Frontal cortex (tissue), 4 donors: Measurements from ENCODE around the gene HYPK. TPM values are rescaled to one million over a fixed set of nuclear protein-coding genes. Genes with fewer than 3 reads are reported as not detected.
"Not testable (repeated sequence)": the region's sequence is repeated elsewhere in the genome, so short reads cannot be mapped to it uniquely, and the experiment has no call there.

ENCODE experiments used
- DNase-seq, 2 donors: peaks; one replicate each; pipeline ENCODE4 v3.0.0; 2012; ENCODE audit warnings: low spot score in 2 of 2
- FAIRE-seq: peaks from 2 replicates; lab custom pipeline; 2012; peaks lifted over from hg19 to GRCh38; lab: Jason Lieb, UNC
- total RNA-seq: library from RNA; depleted of rRNA; stranded (reverse); fragments of >200 nt; gene quantifications from one replicate; pipeline ENCODE4 v1.2.3, GENCODE V29; 2014
- donor health status: control.
- donor health status: control.
- donor health status: control.

The HYPK gene
- total RNA-seq, 1 donor from 2014 or later: 5.7 TPM

DNA sequence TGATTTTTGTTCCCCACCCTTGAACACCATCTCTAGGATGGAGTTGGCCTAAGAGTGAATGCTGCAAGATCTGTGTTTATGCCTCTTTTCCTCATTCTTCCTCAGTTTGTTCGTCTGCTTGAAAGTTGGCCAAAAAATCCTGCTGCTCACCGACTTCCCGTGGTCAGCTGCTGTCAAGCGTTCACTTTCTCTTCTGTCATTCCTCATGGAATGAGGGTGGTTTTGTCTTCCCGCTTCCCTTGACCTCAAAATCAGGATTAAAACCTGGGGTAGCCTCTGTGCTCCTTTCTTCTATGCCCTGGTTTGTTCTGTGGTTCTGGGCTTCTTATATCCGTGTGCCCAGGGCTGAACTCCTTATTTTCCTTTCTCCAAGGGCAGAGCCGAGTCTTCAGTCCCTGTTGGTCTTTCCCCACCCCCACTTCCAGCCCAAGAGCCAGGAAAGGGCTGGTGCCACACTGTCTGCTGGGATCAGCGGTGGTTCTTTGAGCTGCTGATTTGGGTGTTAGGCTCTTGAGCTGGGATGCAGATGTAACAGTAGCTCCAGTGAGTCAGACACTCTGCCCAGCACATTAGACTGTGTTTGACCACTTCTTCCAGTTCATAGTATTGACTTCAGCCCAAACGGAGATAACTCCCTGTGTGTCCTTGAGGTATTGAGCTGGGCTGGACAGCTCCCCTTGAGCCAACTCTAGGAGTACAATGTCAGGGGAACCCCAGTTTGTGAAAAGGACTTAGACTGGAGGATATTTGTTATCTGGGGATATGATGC, 5.9 kb upstream of the HYPK start:
- FAIRE-seq: no peak
- DNase-seq: no peak

DNA sequence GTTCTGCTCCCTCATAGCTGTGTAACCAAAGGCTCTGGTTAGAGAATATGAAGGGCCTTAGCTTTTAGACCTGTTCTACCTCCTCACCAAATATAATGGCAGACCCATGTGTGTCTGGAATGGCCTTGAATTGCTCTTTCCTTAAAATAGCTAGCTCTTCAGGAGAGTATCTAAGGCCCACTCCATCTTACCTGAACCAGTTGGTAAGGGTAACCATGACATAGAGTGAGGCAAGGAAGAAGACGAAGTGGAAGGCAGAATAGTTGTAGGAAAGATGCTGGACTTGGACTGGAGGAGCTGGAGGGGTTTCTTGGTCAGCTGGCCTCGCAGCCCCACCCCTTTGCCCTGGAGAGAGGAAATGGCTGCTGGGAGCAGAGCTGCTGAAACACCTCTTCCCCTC, 5.2 kb upstream of the HYPK start:
- FAIRE-seq: no peak

GRCh38 chr15:43795997-43796396, 4.4 kb upstream of the HYPK start:
- DNase-seq: no peak
- FAIRE-seq: no peak

More for the DNA sequence above, 5.2 kb upstream of the HYPK start:
- no peak for DNase-seq

DNA sequence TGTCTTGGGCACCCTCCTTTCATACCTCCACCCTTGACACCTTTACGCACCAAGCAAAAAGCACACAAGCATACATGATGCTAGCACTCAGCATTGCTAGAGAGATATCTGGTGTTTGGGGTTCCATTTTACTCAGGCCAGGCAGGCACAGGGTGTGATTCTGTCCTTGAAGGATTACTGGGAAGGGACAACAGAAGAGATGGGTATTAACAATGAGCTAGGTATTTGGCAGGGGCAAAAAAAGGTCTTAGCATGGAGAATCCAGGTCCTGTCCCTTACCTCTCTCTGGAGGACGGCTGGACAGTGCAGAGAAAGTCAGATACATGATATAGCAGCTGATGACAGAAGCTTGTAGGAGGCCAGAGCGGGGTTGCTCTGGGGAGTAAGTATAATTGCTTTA, 3.8 kb upstream of the HYPK start:
- DNase-seq: no peak
- FAIRE-seq: no peak

- DNase-seq (no peak), FAIRE-seq (no peak)
Measured at GRCh38 chr15:43799209-43799944, 1.0 kb upstream of the HYPK start.

- no peak for DNase-seq
- FAIRE-seq: no peak
Measured at GRCh38 chr15:43799945-43800285, 484 bp upstream of the HYPK start, which contains the start of gene SERINC4. SERINC4 (minus strand) TSS chr15:43800220; CDS start chr15:43799986, 234 bp downstream.

DNA sequence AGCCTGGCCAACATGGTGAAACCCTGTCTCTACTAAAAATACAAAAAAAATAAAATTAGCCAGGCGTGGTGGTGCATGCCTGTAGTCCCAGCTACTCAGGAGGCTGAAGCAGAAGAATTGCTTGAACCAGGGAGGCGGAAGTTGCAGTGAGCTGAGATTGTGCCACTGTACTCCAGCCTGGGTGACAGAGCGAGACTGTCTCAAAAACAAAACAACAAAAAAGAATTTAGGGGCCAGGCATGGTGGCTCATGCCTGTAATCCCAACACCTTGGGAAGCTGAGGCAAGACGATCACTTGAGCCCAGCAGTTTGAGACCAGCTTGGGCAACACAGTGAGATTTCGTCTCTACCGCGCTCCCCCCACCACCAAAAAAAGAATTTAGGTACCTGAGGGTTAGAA, 2.3 kb downstream of the HYPK start:
- FAIRE-seq, DNase-seq: not testable (repeated sequence)

- DNase-seq (no peak), FAIRE-seq (no peak)
Measured at GRCh38 chr15:43808435-43808950, 8.1 kb downstream of the HYPK start.

DNA sequence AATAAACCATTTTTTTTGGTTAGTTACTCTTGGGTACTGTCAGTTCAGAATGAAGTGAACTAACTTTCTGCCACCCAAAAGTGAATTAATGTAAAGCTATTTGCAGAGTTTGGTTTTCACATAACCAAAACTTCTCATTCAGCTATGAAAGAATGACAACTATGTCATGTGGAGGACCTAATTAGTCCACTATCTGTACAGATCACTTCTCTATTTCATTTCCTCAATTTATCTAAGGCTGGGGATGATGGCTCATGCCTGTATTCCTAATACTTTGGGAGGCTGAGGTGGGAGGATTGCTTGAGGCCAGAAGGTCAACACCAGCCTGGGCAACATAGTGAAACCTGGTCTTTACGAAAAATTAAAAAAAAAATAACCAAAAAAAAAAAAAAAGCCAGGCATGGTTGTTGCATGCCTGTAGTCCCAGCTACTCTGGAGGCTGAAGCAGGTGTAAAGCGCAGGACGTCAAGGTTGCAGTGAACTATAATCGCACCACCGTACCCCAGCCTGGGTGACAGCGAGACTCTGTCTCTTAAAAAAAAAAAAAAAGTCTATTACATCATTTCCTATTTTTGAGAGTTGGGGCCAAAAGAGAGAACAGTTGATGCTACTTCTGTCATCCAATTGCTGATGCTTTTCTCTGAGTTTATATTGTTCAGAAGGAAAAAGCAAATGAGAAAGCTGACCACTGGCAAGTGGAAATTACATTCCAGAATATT, 8.7 kb downstream of the HYPK start:
- DNase-seq (no peak), FAIRE-seq (no peak)

- FAIRE-seq, DNase-seq: not testable (repeated sequence)
Measured at GRCh38 chr15:43815064-43815463, 14.7 kb downstream of the HYPK start.

- FAIRE-seq: no peak
- no peak for DNase-seq
Measured at GRCh38 chr15:43821505-43821904, 21.1 kb downstream of the HYPK start.

DNA sequence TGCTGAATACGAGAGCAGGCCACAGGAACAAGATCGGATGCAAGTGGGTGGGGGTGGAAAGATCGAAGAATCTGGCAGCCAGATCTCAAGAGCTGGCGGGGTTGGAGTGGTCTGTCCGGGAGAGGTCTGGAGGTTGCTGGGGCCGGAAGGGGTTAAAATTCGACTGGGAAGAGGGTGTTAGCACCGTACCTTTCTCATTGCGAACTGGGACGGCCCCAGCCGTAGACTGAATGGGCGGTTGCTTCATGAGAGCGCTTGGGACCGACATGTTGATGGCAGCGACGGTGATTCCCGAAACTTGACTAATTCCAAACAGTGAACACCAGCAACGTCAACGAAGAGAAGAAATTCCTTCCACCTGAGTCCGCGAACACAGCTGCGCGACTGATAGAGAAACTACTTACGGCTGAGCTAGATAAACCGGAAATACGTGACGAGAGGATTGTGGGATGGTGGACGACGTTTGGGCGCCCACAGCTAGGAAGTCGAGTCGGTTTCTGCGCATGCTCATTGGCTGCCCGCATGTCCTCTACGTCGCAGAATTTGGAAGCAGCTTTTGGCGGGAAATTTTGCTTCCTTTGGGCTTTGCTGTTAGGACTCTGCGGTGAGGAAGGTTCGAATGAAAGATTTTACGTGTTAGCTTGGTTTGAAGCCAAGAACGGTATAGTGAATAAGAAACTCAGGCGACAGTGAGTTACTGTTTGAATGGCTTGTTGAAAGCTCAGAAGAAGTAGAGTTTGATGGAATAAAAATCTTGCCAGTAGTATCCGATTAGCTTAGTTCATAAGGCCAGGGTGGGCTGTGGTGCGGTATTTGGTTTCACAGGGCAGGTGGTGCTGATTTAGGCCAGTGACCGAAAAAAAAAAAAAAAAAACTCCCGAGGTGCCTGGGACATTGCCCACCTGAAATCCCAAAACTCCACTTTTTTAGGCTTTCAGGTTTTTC, 24.2 kb downstream of the HYPK start, which contains the start of gene MFAP1:
TSS of gene MFAP1 (minus strand) at position 389 of the 945 bp plus-strand sequence. CDS start at position 268, 121 bp downstream.
- DNase-seq: peak; percentile 84 to 91
- FAIRE-seq: peak; percentile 39

DNA sequence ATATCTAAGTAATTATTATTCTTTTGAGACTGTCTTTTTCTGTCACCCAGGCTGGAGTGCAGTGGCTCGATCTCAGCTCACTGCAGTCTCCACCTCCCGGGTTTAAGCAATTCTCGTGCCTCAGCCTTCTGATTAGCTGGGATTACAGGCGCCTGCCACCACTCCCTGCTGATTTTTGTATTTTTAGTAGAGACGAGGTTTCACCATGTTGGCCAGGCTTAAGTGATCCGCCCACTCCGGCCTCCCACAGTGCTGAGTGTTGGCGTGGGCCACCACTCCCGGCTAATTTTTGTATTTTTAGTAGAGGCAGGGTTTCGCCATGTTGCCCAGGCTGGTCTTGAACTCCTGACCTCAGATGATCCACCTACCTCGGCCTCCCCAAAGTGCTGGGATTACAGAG, 24.9 kb downstream of the HYPK start:
- FAIRE-seq, DNase-seq: not testable (repeated sequence)

GRCh38 chr15:43826029-43826507, 25.7 kb downstream of the HYPK start:
- no peak for DNase-seq

DNA sequence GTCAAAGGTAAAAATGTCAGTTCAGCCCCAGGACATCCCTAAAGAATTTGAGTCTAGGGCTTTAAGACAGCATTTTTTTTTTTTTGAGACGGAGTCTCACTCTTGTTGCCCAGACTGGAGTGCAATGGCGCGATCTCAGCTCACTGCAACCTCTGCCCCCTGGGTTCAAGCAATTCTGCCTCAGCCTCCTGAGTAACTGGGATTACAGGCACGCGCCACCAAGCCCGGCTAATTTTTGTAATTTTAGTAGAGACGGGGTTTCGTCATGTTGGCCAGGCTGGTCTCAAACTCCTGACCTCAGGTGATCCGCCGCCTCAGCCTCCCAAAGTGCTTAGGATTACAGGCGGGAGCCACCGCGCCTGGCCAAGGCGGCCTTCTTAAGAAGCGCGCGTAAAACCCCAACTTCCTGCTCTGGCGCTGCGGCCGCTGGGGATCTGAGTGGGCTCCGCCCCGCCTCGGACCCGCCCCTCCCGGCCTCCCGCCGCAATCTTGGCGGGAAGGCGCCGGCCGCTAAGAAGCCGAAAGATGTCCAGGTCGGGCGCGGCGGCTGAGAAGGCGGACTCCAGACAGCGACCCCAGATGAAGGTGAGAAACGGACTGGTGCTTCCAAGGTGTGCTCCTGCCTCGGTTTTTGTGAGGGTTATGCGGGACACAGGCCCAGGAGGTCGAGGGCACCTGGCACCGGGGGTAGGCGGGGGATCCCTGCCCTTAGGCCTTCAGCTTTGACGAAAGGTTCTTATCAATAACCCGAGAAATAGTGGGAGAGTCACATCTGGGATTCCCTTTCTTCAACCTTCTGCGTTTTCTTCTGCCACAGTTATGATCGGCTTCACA, 26.3 kb downstream of the HYPK start, which contains the start of gene WDR76:
TSS of gene WDR76 (plus strand) at position 495 of the 834 bp plus-strand sequence. CDS start at position 526, 31 bp downstream.
- FAIRE-seq (no peak), DNase-seq (peak; percentile 15 to 67)

More at GRCh38 chr15:43826029-43826507, 25.7 kb downstream of the HYPK start:
- no peak for FAIRE-seq

DNA sequence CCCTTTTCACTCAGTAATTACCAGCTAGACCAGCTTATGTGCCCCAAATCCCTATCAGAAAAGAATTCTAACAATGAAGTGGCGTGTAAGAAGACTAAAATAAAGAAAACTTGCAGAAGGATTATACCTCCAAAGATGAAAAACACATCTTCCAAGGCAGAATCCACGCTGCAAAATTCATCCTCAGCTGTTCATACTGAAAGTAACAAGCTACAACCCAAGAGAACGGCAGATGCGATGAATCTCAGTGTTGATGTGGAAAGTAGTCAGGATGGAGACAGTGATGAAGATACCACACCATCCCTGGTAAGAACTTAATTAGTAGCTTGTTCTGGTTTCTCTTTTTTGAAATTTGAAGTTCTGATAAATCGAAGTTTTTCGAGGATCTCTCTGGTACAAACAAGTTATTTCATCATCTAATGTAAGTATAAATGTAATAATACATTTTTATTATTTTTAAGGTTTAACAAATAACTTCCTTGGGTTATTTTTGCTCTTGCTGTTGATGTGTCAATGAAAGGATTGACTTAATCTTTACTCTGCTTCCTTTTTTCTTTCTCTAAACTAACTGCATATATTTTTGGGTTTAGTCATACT, 27.8 kb downstream of the HYPK start:
- FAIRE-seq (no peak), DNase-seq (no peak)

DNA sequence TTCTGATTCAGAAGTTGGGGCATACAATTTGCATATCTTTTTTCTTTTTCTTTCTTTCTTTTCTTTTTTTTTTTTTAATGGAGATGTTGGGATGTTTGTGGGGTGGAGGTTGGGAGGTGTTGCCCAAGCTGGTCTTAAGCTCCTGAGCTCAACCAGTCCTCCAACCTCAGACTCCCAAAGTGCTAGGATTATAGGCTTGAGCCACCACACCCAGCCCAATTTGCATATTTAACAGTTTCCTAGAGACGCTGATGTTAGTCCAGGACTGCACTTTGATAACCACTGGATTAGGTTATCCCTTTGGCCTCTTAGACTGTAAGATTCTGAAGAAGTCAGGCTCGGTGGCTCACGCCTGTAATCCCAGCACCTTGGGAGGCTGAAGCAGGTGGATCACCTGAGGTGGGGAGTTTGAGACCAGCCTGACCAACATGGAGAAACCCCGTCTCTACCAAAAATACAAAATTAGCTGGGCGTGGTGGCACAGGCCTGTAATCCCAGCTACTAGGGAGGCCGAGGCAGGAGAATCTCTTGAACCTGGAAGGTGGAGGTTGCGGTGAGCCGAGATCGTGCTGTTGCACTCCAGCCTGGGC, 29.6 kb downstream of the HYPK start:
- not testable (repeated sequence) for DNase-seq, FAIRE-seq
